ACHN (cell line): Measurements from ENCODE around the gene VDAC2.
"Not testable (repeated sequence)": the region's sequence is repeated elsewhere in the genome, so short reads cannot be mapped to it uniquely, and the experiment has no call there.

Experiments
- DNase-seq: peaks from one replicate; pipeline ENCODE4 v3.0.0-alpha.2; 2015
- in situ Hi-C: cut with HindIII; loops from 2 replicates; pipeline ENCODE4 v1.10.0; 2017; ENCODE audit warnings: low sequenced_read_pairs, low pct_ligation_motif_present, low pct_unique_long_range_greater_than_20kb

VDAC2 gene

DNA sequence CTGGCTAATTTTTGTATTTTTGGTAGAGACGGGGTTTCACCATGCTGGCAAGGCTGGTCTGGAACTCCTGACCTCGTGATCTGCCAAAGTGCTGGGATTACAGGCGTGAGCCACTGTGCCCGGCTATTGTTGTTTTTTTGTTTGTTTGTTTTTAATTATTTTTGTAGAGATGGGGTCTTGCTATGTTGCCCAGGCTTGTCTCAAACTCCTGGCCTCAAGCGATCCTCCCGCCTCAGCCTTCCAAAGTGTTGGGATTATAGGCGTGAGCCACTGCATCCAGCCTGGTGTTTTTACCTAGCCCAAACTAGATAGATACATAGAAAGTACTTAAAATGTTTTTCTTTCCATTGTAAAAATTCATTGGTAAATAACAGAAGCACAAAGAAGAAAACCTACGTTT is 10.9 kb downstream of the VDAC2 start:
- in situ Hi-C loops, DNase-seq: not testable (repeated sequence)

DNA sequence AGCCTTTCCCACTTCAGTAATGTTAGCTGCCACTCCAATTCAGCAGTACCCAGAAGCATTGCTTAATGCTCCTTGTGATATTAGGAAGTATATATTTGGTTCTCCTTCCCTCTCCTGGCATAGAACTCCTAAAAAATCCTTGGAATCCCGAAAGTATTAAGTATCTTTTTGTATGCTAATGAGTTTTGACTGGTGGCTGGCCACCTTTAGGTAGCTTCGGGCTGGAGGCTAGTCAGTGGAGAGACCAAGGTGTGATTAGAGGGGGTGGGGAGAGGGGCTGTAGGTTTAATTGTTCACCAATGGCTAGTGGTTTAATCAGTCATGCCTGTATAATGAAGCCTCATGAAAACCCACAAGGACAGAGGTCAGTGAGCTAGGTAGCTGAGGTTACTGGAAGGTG is 12.9 kb downstream of the VDAC2 start:
- in situ Hi-C loops: no loop called here
- no peak for DNase-seq

DNA sequence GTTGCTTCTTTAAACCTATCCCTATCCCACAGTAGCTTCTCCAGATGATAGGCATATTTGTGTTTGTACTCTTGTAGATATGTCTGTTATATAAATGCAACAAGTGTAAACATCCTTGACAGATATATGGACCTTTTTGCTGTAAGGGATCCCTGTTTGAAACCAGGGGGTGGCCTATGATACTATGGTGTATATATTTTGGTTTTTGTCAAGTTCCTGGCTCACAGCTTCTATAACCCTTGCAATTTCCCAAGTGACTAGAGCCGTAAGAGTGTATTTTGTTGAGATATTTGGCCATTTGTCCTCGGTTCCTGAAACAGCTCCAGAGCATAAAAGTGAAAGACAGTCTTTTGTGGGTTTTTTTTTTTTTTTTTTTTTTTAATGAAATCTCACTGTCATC is 15.5 kb downstream of the VDAC2 start:
- in situ Hi-C loops: no loop called here
- DNase-seq: no peak

DNA sequence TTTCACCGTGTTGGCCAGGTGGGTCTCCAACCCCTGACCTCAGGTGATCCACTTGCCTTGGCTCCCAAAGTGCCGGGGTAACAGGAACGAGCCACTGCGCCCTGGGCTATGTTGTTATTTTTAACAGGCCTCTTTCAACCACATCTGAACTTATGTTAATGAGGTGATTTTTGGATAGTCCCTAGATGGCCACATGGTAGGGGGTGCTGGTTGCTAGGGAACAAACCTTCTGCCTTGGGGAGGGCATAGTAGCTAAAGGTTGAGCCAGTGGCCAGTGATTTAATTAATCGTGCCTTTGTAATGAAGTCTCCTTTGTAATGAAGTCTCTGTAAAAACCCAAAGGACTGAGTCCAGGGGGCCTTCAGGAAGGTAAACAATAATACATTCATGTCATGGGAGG is 16.1 kb downstream of the VDAC2 start:
- no peak for DNase-seq
- in situ Hi-C loops: no loop called here

DNA sequence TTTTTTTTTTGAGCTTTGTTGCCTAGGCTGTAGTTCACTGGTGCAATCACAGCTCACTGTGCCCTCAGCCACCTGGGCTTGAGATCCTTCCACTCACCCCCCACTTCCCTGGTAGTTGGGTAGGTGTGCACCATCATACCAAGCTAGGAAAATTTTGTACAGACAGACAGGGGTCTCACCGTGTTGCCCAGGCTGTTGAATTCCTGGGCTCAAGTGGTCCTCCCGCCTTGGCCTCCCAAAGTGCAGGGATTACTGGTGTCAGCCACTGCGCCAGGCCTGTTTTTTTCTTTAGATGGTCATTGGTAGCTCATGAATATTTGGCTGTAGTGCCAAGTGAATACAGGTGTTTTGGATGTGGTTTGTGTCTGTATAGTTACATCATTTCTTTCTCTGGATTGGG is 17.7 kb downstream of the VDAC2 start:
- no peak for DNase-seq
- in situ Hi-C loops: no loop called here

DNA sequence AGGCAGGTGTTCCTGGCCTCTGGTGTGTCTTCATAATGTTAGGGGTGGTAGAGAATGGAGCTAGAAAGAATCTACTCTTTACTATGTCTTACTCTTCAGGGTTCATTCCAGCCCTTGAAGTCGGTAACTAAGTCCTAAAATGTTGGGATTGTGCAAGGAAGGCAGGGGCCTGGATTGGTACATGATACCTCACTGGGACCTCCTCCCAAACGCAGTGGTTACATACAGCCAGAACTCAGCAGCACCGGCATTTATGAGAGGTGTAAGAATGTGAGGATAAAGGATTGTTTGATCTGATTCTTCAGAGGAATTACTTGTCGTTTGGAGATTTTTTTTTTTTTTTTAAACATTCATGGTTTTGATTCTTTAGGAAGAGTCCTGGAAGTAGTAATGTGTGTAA is 18.2 kb downstream of the VDAC2 start:
- in situ Hi-C loops: no loop called here
- DNase-seq: no peak

DNA sequence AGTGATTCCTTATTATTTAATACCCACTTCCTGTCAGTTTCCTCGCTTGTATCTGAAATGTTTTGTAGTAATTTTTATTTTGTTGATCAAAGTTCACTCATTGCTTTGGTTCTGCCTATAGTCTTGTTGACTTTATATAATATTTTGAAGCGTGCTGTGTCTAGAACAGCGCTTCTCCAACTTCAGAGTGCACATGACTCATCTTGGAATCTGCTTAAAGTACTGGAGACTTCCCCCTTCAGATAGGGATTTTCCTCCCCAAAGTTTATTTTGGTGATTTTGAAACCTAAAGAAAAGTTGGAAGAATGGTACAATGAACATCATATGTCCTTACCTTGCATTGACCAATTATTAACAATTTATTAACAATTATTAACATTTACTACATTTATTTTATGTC is 19.4 kb downstream of the VDAC2 start:
- DNase-seq: peak; percentile 47
- in situ Hi-C loops: no loop called here

DNA sequence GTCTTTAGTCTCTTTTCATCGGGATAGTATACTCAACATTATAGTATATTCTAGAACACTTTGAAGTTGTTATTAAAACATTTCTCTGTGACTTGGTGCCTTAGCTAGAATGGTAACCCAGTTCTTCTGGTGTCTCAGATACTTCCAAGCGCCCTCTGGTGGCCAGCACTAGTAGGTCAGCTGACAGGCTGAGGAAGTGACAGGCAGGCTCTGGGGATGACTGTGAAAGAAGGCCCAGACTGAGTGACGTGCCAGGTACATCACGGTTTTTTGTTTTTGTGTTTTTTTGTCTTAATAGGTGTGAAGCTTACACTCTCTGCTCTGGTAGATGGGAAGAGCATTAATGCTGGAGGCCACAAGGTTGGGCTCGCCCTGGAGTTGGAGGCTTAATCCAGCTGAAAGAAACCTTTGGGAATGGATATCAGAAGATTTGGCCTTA is 20.0 kb downstream of the VDAC2 start:
- peak; percentile 92 for DNase-seq
- in situ Hi-C loops: no loop called here

DNA sequence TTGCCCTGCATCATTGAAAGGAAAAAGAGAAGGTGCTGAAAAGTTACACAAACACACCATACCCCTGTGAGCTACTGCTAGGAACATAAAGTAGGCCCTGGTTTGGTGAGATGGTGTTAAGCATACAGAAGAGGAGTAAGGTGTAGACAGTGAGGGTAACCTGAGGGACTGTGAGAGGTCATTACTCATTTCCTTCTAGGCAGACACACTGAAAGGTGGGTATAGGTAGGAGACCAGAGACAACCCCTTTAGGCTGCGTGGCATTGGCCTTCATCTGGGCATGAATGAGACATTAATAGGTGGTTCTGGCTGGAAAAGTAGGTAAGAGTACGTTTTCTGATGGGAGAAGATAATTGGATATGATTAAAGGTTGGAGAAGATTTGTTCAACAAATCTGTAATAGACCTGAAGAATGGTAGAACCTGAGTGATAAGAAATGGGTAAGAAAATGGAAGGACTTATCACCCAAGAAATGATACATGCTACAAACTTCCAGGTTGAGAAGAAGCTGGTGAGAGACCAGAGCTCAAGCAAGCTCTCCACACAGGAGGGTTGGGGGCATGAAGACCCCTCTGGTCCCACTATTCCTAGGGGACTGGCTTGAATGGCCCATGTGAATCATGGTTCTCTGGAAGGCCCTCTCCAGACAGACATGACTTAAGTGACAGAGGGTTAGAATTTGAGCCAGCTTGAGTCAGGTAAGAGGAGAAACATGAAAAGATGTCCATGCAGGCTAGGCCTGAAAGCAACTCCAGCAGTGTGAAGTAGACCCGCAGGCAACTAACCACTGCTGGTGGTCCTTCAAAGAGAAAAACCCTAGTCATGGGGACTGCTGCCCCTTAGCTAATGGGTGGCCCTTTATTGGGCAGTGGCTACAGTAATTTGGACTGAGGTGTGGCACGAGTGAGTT is 21.3 kb downstream of the VDAC2 start:
- no peak for DNase-seq
- in situ Hi-C loops: no loop called here

DNA sequence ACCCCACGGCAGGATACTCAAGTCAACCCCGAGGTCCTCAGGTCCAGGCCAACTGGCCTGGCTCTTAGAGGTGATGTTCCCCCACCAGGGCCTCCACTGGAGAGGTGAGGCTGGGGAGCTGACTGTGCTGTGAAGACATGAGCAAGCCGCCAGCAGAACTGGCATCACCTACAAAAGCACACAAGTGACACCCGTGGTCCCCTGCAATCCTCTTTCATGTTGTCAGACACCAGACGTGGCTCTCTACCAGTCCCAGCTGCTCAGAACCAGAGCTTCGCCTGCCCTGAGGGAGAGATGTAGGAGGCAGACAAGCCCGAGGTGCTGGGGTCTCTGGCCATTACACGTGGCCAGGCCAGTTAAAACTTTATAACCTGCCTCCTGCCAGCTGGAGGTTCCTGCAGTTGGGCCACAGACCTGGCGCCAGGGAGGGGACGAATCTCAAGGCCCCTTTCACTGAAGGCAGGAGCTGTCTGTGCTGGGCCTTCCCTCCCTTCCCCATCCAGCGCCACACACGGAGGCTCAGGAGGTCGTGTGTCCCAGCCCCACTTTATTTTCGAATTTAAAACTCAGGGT is 22.9 kb downstream of the VDAC2 start:
- in situ Hi-C loops: no loop called here

DNA sequence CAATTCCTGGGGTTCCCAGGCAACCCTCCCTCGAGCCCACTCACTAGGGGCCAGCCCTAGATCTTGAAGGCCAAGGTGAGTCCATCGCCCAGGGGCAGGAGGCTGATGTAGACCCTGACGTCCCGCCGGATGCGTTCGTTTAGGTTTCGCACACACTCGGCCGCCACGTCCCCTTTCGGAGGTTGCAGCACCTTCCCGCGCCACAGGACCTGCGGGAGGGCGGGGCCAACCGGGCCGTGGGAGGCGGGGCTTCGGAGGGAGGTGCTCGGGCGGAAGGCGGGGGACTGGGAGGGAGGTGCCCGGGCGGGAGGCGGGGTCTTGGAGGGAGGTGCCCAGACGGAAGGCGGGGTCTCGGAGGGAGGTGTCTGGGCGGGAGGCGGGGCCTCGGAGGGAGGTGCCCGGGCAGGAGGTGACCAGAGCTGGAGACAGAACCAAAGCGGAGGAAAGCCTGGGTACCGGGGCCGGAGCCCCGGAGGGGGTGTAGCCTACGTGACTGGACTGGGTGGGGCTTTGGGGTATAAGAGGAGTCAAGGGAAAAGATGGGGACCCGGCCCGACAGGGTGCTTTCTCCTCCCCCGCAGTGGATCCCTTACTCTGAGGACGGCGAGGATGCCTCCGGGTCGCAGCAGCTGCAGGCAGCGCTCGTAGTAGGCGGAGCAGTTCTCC is 23.6 kb downstream of the VDAC2 start:
- DNase-seq: peak; percentile 94
- in situ Hi-C loops: no loop called here

More for the DNA sequence above, 22.9 kb downstream of the VDAC2 start:
- no peak for DNase-seq

DNA sequence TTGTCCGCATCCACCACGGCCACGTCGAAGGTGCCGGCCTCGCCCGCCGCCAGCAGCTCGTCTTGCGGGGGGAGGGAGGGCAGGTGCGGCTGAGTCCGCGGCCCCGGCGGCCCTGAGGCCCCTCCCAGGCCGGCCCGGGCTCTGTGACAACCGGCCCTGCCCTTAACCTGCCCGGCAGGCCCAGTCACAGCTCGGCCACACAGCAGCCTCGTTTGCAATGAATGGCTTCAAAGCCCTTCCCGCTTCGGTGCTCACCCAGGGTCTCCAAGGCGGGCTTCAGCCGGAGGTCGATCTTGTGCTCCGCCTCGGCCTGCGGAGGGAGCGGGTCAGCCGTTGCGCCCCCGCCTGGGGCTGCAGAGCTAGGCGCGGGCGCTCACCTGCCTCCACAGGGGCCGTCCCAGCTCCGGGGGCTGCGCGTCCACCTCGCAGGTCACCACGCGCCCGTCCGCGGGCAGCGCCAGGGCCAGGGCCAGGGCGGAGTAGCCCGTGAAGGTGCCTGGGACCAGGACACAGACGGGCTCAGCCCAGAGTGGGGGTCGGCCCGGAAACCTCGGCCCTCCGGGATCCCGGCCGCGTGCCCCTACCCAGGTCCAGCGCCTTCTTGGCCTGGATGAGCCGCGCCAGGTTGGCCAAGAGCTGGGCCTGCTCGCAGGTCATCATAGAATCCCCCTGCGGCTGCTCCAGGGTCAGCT is 24.2 kb downstream of the VDAC2 start:
- DNase-seq: no peak
- in situ Hi-C loops: no loop called here

DNA sequence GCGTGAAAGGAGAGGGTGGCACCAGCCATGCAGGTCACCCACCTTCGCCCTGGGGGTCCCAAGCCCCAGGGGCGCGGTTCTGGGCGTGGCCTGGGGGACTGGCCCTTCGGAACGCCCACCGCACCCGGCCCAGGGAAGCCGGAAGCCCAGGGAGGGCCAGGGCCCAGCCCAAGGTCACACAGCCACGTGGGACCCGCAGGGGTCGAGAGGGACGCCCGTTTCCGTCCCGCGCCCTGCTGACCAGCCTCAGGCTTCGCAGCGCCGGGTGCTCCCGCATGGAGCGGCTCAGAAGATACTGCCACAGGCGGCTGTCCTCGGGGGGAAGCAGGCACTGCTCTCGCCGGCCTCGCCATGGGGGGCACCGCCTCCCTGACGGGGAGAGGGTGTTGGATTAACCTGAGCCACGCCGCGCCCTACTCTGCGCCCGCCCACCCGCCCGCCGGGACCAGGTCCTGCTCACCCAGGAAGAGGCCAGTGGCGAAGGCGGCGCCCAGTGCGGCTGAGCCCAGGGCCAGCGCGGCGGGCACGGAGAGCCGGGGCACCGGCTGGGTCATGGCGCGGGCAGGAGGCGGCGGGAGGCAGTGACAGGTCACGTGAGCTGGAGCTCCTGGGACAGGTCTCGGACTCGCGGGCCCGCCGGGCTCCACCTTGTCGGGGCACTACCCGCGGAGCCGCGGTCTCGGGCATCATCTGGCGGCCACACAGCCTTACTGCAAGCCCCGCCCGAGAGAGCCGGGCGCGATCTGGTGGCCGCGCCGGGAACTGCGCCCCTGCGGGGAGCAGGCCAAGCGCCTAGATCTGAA is 25.0 kb downstream of the VDAC2 start, which contains the start of gene COMTD1:
COMTD1 (minus strand) TSS at position 583 of the 803 bp plus-strand sequence; CDS start at position 554, 29 bp downstream.
- in situ Hi-C loops: no loop called here
- DNase-seq: peak; percentile 92

DNA sequence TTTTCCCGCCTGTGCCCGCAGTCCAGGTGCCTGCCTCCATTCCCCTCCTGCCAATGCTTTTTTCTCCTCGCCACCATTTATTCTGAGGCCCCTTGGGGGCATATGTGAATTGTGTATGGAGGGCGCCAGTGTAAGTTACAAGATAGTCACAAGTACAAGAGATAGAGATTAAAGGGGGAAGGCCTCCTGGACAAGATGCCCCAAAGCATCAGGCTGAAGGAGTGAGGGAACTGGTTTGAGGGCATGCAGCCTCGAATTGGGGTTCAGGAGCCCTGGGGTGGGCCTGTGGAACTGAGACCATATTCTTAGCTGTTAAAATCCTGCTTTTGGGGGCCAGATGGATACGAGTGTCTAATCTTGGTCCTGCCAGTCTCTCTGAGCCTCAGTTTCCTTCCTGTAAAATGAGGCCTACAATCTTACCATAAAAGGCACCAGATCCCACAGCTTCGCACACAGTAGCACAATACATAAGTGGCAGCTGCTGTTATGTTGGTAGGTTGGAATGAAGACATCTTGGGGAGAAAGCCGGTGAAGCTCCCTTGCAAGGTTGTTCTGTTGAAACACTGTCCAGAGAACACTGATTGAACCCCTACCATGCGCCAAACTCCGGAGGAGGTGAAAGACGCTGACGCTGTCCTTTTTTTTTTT is 25.7 kb downstream of the VDAC2 start:
- DNase-seq: no peak
- in situ Hi-C loops: no loop called here

DNA sequence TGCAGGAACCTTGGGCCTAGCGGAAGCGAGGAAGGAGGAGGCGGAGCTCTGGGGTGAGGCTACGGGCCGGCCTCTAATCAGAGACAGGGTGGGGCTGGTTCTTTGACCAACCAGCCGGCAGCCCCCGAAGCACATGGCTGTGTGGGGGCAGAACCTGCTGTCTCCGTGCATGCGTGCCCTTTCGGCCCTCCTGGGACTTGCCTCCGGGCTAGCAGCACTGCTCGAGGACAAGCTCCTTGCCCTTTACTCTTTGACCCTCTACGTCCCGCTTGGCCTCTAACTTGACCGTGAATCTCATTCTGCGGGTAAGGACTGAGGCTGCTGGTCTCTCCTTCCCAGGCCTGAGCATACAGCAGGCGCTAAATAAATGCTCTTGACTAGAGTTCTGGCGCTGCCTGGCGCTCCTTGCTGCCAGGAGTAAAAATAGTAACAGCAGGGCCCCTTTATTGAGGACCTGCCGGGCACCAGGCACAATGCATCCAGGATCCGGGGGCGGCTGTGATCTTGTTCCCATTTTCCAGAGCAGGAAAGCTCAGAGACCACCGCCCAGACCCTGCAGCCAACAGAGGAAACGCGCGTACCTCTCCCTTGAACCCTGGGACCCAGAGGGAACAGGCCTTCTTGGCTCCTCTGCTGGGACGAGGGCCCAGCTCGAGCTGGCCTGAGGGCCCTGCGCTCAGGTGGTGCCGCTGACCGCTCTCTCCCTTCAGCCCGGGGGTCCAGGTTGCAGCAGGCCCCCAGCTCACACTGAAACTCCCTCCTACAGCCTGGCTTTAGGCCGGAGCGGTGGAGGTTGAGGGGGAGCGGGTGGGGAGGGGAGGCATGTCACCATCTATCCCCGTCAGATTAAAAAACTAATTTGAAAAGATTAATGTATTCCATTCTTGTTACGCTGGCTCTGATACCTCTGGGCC is 27.8 kb downstream of the VDAC2 start:
- DNase-seq: no peak
- in situ Hi-C loops: no loop called here

DNA sequence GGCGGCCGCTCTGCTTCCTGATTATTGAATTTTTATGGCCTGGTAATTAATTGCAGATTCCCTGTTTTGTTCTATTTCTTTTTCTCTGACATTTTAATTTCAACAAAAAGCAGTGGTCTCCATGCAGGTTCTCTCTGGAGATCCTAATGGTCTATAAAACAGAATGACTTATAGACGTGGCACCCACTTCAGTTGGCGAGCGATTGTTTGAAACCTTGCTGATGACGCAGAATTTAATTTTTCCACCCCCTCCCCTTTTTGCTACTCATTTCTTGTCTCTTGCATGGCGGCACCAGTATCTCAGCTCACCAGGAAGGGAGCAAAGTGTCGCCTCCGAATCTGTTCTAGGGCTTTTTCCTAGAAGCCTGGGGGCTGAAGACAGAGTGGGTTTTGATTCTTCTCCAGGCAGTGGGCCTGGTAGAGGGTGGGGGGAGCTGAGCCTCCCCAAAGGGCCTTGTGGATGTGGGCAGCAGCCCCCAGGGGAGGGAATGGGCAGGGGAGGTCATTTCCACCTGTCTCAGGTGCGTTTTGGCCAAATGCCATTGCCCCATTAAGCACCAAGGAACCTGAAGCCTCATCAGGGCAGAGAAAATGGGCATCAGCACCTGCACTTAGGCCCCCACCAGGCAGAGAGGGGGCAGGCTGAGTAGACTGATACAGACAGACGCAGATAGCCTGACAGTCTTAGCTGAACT is 28.6 kb downstream of the VDAC2 start:
- in situ Hi-C loops: no loop called here
- no peak for DNase-seq
